HG03039 (cell line): ENCODE results near the gene GAGE1.
"Not testable (repeated sequence)": the region's sequence is repeated elsewhere in the genome, so short reads cannot be mapped to it uniquely, and the experiment has no call there.

Experiments used
- ATAC-seq: cut with Tn5 transposase; IDR thresholded peaks from one replicate; pipeline ENCODE4 v1.9.1; 2021; ENCODE audit warnings: mild to moderate bottlenecking, moderate library complexity; ENCODE audit not compliant: unreplicated experiment

GAGE1 gene

GRCh38 chrX:49598720-49599119, at the start of gene GAGE1:
Gene GAGE1 (plus strand): TSS chrX:49599020. CDS start chrX:49600175, 1,155 bp downstream.
- ATAC-seq: not testable (repeated sequence)

GRCh38 chrX:49550989-49551388, 47.8 kb upstream of the GAGE1 start, which contains the start of gene GAGE12E:
Gene GAGE12E (plus strand): TSS chrX:49551289. CDS start chrX:49552444, 1,155 bp downstream.
- not testable (repeated sequence) for ATAC-seq

- not testable (repeated sequence) for ATAC-seq
These were observed 38.3 kb upstream of the GAGE1 start, which contains the start of gene GAGE12F for GRCh38 chrX:49560542-49560941. Gene GAGE12F (plus strand): TSS chrX:49560842. CDS start chrX:49561997, 1,155 bp downstream.

- ATAC-seq: not testable (repeated sequence)
These were observed 30.1 kb upstream of the GAGE1 start for GRCh38 chrX:49568728-49569127.

GRCh38 chrX:49569152-49569551, 29.7 kb upstream of the GAGE1 start:
- ATAC-seq: not testable (repeated sequence)

DNA sequence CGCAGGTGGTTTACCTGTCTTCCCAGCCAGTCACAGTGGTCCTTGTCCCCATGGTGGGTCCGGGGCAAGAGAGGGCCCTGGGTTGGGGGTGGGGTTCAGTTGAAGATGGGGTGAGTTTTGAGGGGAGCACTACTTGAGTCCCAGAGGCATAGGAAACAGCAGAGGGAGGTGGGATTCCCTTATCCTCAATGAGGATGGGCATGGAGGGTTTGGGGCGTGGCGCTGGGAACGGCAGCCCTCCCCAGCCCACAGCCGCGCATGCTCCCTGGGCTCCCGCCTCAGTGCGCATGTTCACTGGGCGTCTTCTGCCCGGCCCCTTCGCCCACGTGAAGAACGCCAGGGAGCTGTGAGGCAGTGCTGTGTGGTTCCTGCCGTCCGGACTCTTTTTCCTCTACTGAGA, 28.7 kb upstream of the GAGE1 start, which contains the start of gene GAGE12G:
TSS of gene GAGE12G (plus strand) at position 301 of the 400 bp plus-strand sequence. CDS start 1,155 bp downstream, outside the sequence.
- ATAC-seq: not testable (repeated sequence)

- ATAC-seq: not testable (repeated sequence)
These were observed 19.2 kb upstream of the GAGE1 start, which contains the start of gene GAGE12H for GRCh38 chrX:49579649-49580048. Gene GAGE12H (plus strand): TSS chrX:49579949. CDS start chrX:49581104, 1,155 bp downstream.

DNA sequence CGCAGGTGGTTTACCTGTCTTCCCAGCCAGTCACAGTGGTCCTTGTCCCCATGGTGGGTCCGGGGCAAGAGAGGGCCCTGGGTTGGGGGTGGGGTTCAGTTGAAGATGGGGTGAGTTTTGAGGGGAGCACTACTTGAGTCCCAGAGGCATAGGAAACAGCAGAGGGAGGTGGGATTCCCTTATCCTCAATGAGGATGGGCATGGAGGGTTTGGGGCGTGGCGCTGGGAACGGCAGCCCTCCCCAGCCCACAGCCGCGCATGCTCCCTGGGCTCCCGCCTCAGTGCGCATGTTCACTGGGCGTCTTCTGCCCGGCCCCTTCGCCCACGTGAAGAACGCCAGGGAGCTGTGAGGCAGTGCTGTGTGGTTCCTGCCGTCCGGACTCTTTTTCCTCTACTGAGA, 9.6 kb upstream of the GAGE1 start, which contains the start of gene GAGE2A:
TSS of gene GAGE2A (plus strand) at position 301 of the 400 bp plus-strand sequence. CDS start 1,155 bp downstream, outside the sequence.
- not testable (repeated sequence) for ATAC-seq

GRCh38 chrX:49589769-49590478, 8.9 kb upstream of the GAGE1 start:
- ATAC-seq: not testable (repeated sequence)

DNA sequence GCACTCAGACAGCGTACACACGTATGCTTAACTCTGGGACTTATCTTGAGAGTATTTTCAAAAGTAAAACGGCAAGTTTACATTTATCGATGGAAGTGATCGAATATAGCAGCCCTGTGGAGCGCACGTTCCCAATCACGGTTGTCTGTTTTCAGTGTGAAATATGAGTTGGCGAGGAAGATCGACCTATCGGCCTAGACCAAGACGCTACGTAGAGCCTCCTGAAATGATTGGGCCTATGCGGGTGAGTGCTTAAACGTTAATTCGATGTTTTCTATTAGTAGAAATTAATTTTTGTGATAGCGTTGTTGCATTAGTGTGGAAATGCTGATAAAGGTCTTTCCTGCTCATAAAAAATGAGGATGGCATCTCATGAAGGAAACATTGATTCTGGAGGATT, 8.3 kb upstream of the GAGE1 start:
- ATAC-seq: not testable (repeated sequence)

- ATAC-seq: no peak
These were observed 12.0 kb downstream of the GAGE1 start for GRCh38 chrX:49610718-49611310.

DNA sequence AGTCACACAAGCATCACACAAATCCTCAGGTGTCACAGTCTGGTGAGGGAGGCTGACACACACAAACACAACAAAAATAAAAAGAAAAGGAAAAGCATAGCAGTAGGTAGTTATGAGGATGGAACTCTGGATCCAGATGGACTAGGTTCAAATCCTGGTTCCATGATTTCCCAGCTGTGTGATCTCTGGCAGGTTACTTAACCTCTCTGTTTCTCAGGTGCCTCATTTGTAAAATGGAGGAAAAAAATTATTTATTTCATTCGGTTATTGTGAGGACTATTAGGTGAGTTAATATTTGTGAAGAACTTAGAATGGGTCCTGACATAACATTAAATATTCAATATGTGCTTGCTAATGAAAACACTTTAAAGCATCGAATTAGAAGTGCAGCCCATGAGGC, 19.8 kb downstream of the GAGE1 start:
- no peak for ATAC-seq

DNA sequence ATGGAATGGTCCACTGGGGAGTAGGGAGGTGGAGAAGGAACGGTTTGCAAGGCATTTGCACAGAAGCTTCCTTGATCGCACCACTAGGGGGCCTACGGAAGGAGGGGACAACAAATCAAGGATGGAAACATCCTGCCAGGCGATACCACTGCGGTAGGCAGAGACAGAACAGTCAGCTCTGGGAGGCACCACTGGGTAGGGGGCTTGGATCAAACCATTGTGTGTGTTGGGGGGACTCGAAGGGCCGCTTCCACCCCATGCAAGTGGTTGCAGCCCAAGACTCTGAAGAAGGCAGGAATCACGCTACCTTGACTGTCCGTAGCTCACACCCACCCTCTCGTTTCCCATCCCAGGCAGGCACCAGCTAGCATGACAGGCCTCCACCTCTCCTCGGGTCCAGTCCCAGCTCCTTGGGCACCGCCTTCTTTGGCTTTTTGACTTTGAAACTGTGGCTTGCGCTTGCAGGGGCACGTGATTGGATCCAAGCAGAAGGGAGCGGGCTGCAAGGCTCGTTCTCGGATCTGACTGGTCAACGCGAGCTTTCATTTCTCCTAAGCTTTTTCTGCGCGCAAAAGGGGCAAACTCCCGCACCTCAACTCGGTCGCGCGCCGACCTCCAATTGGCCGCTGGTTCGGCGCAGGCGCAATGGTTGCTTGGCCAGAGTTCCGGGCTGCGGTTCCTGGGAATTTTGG, 28.4 kb downstream of the GAGE1 start:
- no peak for ATAC-seq

- no peak for ATAC-seq
These were observed 46.3 kb downstream of the GAGE1 start for GRCh38 chrX:49644991-49645637.

DNA sequence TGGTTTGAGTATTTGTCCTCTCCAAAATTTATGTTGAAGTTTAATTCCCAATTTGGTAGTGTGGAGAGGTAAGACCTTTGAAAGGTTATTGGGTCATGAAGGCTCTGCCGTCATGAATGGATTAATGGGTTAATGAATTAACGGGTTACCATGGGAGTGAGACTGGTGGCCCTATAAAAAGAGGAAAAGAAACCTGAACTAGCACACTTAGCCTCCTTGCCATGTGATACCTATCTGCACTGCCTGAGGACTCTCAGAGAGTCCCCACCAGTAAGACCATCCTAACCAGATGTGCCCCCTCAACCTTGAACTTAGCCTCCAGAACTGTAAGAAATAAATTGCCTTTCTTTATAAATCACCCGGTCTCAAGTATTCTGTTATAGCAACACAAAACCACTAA, 57.7 kb downstream of the GAGE1 start:
- ATAC-seq: no peak
